ENCODE results near the gene MREG.

MREG gene

GRCh38 chr2:215914054-215914776 is 99.1 kb downstream of the MREG start:
- no peak overlapping the region for H3K27ac ChIP-seq
- no peak for TF ChIP-seq CTCF (conservative IDR thresholded peaks at IDR 0.05)

- H3K27ac ChIP-seq: no peak overlapping the region
- no peak for TF ChIP-seq CTCF (conservative IDR thresholded peaks at IDR 0.05)
Measured at GRCh38 chr2:215912299-215912842, 101.0 kb downstream of the MREG start.

- H3K27ac ChIP-seq: no peak overlapping the region
- TF ChIP-seq CTCF (conservative IDR thresholded peaks at IDR 0.05): no peak
Measured at GRCh38 chr2:215911301-215912085, 101.9 kb downstream of the MREG start.

GRCh38 chr2:215910180-215910579 is 103.2 kb downstream of the MREG start:
- TF ChIP-seq CTCF (conservative IDR thresholded peaks at IDR 0.05): no peak

GRCh38 chr2:215907147-215907546 is 106.2 kb downstream of the MREG start:
- no peak for TF ChIP-seq CTCF (conservative IDR thresholded peaks at IDR 0.05)
- H3K27ac ChIP-seq: no peak overlapping the region

More at GRCh38 chr2:215910180-215910579, 103.2 kb downstream of the MREG start:
- H3K27ac ChIP-seq: no peak overlapping the region

- TF ChIP-seq CTCF (conservative IDR thresholded peaks at IDR 0.05): no peak
- no peak overlapping the region for H3K27ac ChIP-seq
Measured at GRCh38 chr2:215906458-215906857, 106.9 kb downstream of the MREG start.

- no peak for TF ChIP-seq CTCF (conservative IDR thresholded peaks at IDR 0.05)
Measured at GRCh38 chr2:215905691-215906090, 107.7 kb downstream of the MREG start.

More at GRCh38 chr2:215905691-215906090, 107.7 kb downstream of the MREG start:
- no peak overlapping the region for H3K27ac ChIP-seq
